ENCODE results near the gene TRDN.

GRCh38 chr6:123467392-123467791 lies 169.4 kb downstream of the TRDN start:
- no peak for TF ChIP-seq POLR2A (IDR thresholded peaks at IDR 0.05; ENCODE audit: low read length)
- TF ChIP-seq GATA1 (IDR thresholded peaks at IDR 0.05; ENCODE audit: low read depth, low read length), result no peak

All from erythroblast (primary cell).